Endometrial microvascular endothelial cells (primary cell): ENCODE results near the gene MAB21L1. TPM values are rescaled to one million over a fixed set of nuclear protein-coding genes. Genes with fewer than 3 reads are reported as not detected.

Source experiments
- in situ Hi-C: cut with HindIII; loops from 2 replicates; pipeline ENCODE4 v1.10.0; 2017; ENCODE audit warnings: low sequenced_read_pairs, low pct_unique_long_range_greater_than_20kb; ENCODE audit errors: inconsistent ontology term
- total RNA-seq: library from RNA; depleted of rRNA; stranded (reverse); fragments of >200 nt; gene quantifications from one replicate; pipeline ENCODE4 v1.2.3, GENCODE V29; 2015; ENCODE audit errors: inconsistent ontology term

The MAB21L1 gene
- total RNA-seq, 1 donor from 2014 or later, result not detected

GRCh38 chr13:35482527-35482926 is 6.0 kb upstream of the MAB21L1 start:
- in situ Hi-C loops, result no loop called here

DNA sequence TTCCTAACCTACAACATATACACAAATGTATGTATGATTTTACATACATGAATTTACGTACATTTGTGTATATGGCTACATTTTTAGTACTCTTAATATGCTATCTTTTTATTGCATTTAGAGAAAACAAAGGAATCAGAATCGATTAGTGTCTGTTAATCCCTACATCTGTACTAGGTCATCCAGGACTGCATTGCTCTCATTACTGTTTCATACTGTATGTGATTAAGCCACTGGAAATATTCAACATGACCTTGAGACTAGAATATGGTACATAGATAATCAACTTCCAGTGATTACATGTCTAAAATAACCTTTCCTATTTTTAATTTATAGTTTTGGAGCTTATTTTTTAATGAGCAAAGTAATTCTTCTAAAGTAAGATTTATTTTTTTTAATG is 5.3 kb upstream of the MAB21L1 start:
- in situ Hi-C loops, result no loop called here

- in situ Hi-C loops, result no loop called here
Observed at GRCh38 chr13:35480346-35480745, 3.9 kb upstream of the MAB21L1 start.

GRCh38 chr13:35479706-35480105 is 3.2 kb upstream of the MAB21L1 start:
- in situ Hi-C loops, result no loop called here

DNA sequence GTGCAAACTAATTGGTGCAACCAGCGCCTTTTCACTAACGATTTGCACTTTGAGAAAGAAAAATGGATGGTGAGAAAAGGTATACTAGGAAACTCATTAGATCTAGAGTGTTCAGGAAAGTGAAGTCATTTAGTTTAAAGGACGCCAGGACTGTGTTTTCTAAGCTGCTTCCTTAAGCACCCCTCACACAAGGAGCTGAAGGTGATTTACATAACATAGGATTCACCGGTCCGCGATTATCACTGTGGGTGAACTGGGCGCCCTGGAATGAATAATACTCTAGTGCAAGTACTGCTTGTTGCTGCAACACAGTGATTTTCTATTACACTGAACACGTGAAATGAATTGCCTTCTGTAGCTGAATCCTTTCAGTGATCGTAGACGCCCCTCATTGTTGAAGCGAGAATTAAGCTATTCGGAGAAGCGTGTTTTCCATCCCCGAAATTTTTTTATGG is 2.6 kb upstream of the MAB21L1 start:
- in situ Hi-C loops, result no loop called here

GRCh38 chr13:35478271-35479037 is 2.0 kb upstream of the MAB21L1 start:
- in situ Hi-C loops, result no loop called here

GRCh38 chr13:35477386-35477946 is 977 bp upstream of the MAB21L1 start:
- in situ Hi-C loops, result no loop called here

- in situ Hi-C loops, result no loop called here
Observed at GRCh38 chr13:35475212-35475959, 1.1 kb downstream of the MAB21L1 start.

DNA sequence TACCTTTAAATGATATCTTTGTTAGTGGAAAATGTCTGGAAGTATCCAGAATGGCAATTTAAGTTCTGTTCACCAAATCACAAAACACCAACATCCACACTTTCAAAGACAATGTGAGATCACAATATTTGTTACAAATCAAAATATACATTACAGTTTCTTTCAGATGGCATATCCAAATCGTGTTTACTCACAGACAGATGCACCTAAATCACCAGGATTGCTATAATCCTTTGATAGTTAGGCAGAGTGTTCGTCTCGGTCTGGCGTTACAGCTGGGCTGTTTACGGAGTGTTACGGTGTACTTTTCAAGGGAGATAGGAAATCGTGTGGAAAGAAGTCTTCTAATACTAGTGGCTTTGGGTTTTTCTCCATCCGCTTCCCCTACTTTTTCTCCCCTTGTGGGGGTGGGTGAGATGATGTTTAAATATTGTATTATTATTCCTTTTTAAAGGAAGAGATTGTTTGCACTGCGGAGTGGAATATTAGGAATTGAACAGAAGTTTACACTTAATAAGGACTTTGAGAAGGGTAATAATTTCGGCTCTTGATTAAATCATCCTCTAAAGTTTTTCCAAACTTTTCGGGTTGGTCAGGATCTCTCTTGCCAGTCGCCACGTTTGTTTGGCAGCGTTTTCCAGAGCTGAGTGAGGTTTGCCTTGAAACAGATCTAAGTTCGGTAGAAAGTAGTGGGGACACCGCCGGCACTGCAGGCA is 1.8 kb downstream of the MAB21L1 start:
- in situ Hi-C loops, result no loop called here

GRCh38 chr13:35473802-35474201 is 2.7 kb downstream of the MAB21L1 start:
- in situ Hi-C loops, result no loop called here

- in situ Hi-C loops, result no loop called here
Observed at GRCh38 chr13:35473206-35473775, 3.2 kb downstream of the MAB21L1 start.

- in situ Hi-C loops, result no loop called here
Observed at GRCh38 chr13:35472323-35472881, 4.1 kb downstream of the MAB21L1 start.

GRCh38 chr13:35471706-35472322 is 4.7 kb downstream of the MAB21L1 start:
- in situ Hi-C loops, result no loop called here

DNA sequence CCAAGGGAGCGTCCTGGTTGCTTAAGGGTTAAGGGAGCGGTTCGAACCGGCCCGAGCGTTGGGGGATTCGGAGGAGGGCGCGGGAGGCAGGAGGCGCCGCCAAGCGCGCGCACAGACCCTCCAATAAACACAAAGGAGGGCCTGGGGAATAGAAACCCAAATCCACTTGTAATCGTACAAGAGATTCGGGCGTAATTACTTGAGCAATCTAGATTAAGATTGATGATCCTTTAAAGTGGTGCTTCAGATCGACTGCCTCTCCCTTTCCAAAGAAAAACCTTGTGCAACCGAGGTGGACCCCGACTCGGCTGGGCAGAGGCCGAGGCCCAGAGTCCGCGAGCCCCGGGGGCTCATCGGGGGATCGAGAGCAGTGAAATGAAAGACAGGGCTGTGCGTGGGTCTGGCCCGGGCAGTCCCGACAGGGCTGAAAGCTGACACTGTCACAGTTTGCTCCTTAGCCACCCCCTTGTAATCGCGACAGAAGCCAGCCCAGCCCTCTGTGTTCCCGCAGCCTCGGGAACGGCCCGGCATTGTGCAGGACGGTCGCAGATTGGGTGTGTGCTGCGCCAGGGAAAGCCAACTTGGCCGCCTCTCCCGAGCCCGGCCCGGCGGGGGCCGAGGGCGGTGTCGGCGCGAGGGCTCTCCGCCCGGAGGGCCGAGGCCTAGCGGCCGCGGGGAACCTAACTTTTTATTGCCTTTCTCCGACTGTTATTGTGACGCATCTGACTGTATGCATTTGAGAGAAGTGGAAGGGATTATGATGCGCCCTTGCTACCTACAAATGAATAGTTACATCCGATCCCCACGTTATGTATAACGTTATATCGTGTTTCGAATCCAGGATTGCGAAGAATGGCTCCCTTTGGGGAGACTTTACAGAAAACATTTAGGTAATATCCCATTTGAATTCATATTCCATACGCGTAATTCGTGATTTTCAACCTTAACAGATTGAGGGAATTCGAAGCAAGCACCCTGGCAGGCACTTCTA is 5.5 kb downstream of the MAB21L1 start:
- in situ Hi-C loops, result no loop called here

GRCh38 chr13:35469806-35470525 is 6.5 kb downstream of the MAB21L1 start:
- in situ Hi-C loops, result no loop called here

DNA sequence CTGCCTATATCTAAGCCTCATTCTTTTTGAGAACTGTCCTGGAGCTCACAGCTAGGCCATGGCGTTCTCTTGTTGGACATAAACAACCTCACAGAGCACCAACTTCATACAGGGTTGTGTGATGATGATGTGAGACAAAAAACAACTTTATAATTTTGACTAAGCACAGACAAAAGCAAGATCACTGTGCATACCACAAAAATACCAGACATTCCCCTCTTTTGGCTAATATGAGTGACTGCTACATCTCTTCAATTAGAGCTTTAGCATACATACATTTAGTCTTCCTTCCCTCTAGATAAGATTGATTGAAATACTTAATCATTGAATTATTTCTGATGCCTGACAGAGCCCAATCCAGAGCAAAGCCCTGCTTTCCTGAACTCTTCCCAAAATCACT is 8.3 kb downstream of the MAB21L1 start:
- in situ Hi-C loops, result no loop called here

- in situ Hi-C loops, result no loop called here
Observed at GRCh38 chr13:35465371-35465770, 11.1 kb downstream of the MAB21L1 start.
